ENCODE results near the gene NIN.

The NIN gene

GRCh38 chr14:50825307-50825706 lies 5.7 kb downstream of the NIN start:
- TF ChIP-seq TAF1 (IDR thresholded peaks at IDR 0.05; ENCODE audit: borderline replicate concordance, insufficient read depth, low read length) (no peak), POLR2AphosphoS5 (IDR thresholded peaks at IDR 0.05; ENCODE audit: low read depth, low read length) (no peak), SIN3A (IDR thresholded peaks at IDR 0.05; ENCODE audit: borderline replicate concordance, insufficient read depth, low read length) (no peak), FOXP2 (optimal IDR thresholded peaks at IDR 0.05; ENCODE audit: borderline replicate concordance, extremely low read depth, extremely low read length, insufficient read depth) (no peak), REST (IDR thresholded peaks at IDR 0.05; ENCODE audit: insufficient read depth in 1 of 2, low read depth in 2 of 2, low read length in 2 of 2) (no peak)

DNA sequence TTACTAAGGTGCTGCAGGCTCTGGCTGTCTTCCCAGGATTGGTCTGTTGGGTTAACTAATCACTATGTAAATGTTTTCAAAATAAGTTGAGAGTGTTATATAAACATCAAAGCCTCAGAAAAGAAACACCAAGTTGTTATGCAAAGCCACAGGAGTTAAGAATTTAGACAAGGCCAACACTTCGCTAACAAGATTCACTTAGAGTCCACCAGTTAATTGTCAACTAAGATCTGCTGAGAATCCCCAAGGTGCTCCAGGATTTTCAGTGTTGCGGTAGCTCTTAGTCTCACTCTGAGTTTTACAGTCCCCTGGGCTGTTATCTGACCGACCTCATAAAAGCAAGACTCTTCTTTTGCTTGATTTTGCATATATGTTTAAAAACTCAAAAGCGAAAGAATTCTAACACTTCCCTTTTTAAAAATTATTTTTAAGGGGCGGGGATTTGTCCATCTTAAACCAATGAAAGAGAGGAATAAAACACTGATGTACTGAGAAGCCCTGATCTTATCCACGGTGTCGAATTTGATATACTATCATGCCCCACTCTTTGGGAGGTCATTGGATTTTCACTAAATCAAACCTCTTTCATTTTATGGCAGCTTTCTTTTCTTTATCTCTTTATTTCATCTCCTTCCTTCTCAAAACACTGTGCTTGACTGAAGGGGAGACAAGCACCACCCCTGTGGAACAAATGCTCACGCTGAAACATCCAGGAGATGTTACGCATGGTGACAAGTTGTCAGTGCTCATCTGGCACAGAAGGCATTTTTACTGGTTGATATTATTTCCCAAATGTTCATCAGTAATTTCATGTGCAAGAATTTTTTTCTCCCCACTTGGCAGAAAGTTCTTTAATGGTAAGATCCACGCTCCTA lies 7.0 kb downstream of the NIN start:
- TF ChIP-seq REST (IDR thresholded peaks at IDR 0.05; ENCODE audit: insufficient read depth in 1 of 2, low read depth in 2 of 2, low read length in 2 of 2) (no peak), TAF1 (IDR thresholded peaks at IDR 0.05; ENCODE audit: borderline replicate concordance, insufficient read depth, low read length) (no peak)

DNA sequence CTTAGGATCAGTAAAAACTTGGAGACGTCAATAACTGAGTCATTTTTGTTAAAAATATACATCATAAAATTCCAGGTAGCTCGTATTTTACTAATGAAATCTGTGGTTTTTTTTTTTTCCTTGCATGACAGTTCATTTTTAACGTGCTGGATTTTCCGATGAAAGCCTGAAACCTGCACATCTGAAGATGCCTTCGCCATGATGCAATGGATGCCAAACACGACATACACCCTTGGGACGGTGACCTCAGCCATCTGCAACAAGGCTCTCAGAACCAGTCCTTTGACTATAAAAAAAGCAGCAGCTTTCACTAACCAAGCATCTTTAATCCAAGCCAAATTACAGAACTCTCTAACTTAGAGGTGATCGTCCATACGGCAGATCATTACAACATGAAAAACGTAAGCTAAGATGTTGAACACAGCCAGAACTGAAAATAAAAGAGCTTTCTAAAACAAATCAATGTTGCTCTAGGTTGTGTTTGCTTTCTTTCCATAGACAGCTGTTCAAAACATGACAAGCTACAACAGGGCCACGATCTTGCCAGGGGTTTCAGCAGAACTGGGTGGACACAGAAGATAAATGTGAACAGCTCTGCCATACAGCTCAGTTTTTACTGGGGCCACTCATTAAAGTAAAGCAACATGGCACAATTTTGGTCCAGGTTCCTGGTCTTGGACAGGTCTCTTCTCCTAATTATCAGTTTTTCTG lies 7.8 kb downstream of the NIN start:
- TF ChIP-seq TAF1 (IDR thresholded peaks at IDR 0.05; ENCODE audit: borderline replicate concordance, insufficient read depth, low read length) (no peak), FOXP2 (optimal IDR thresholded peaks at IDR 0.05; ENCODE audit: borderline replicate concordance, extremely low read depth, extremely low read length, insufficient read depth) (no peak), SIN3A (IDR thresholded peaks at IDR 0.05; ENCODE audit: borderline replicate concordance, insufficient read depth, low read length) (no peak), POLR2AphosphoS5 (IDR thresholded peaks at IDR 0.05; ENCODE audit: low read depth, low read length) (no peak), REST (IDR thresholded peaks at IDR 0.05; ENCODE audit: insufficient read depth in 1 of 2, low read depth in 2 of 2, low read length in 2 of 2) (no peak)

DNA sequence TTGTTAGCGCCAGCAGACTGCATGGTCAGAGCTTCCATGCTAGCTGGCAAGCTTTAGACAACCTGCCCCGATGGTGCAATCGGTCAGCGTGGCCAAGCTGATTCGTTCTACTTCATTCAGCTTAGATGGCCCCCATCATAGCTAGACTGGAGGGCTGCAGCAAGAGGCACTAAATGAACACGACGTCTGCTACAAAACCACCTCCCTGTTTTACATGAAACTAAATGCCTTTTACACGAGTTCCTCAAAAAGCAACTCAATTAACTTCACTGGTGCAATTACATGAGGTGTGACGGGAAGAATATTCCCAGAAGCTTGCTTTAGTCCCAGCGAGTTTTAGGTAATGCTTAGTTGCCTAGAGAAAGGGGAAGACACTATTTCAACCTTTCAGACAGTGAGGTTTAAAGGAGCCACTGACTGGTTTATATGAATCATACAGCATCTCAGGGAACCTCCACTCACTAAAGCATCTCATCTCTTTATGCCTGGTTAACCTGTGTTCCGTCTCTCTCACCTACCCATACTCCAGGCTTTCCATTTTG lies 8.4 kb downstream of the NIN start:
- TF ChIP-seq TAF1 (IDR thresholded peaks at IDR 0.05; ENCODE audit: borderline replicate concordance, insufficient read depth, low read length) (no peak), POLR2AphosphoS5 (IDR thresholded peaks at IDR 0.05; ENCODE audit: low read depth, low read length) (no peak), REST (IDR thresholded peaks at IDR 0.05; ENCODE audit: insufficient read depth in 1 of 2, low read depth in 2 of 2, low read length in 2 of 2) (no peak), FOXP2 (optimal IDR thresholded peaks at IDR 0.05; ENCODE audit: borderline replicate concordance, extremely low read depth, extremely low read length, insufficient read depth) (no peak), SIN3A (IDR thresholded peaks at IDR 0.05; ENCODE audit: borderline replicate concordance, insufficient read depth, low read length) (no peak)

Measured in PFSK-1 (cell line).